ENCODE results near the gene ZNF70.

DNA sequence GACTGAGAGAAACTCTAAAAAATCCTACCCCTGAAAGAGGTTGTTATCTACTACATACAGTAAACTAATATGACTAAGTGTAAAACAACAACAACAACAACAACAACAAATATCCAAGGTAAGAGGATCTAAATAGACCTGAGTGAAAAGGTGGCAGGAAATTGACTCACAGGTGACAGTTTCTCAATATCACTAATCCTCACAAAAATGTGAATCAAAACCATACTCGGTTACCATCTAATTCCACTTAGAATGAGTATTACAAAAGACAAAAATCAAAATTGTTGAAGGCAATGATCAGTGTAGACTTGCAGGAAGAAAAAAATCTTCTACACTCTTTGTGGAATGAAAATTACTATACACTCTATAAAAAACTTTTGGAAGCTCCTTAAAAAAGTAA, 42.6 kb downstream of the ZNF70 start:
- no peak for TF ChIP-seq POLR2A (IDR thresholded peaks at IDR 0.05; ENCODE audit: low read length)
- no peak for TF ChIP-seq GATA1 (IDR thresholded peaks at IDR 0.05; ENCODE audit: low read depth, low read length)

Data from erythroblast (primary cell).